Neural progenitor cell (in vitro differentiated cells): ENCODE data around the gene NEIL1. TPM values are rescaled to one million over a fixed set of nuclear protein-coding genes. Genes with fewer than 3 reads are reported as not detected.
"Not testable (repeated sequence)": the region's sequence is repeated elsewhere in the genome, so short reads cannot be mapped to it uniquely, and the experiment has no call there.

Source experiments
- DNase-seq: peaks from one replicate; pipeline ENCODE4 v3.0.0-alpha.2; 2016; ENCODE audit warnings: low spot score
- H2AFZ ChIP-seq: fragments of 200-600 bp; sonication (generic); replicated peaks from 2 replicates; pipeline ENCODE4 v1.6.1; 2016; ENCODE audit warnings: antibody characterized with exemption
- H3F3A ChIP-seq: fragments of 200-600 bp; sonication (generic); 2 replicates; pipeline ENCODE4 v1.6.1; 2016; ENCODE audit warnings: antibody characterized with exemption, low read depth
- H3K27ac ChIP-seq: fragments of 200-600 bp; sonication (generic); 2 replicates; pipeline ENCODE4 v1.5.1; 2016; ENCODE audit warnings: mild to moderate bottlenecking
- H3K27me3 ChIP-seq: fragments of 200-600 bp; sonication (generic); 2 replicates; pipeline ENCODE4 v1.6.1; 2016; ENCODE audit warnings: mild to moderate bottlenecking, moderate library complexity
- H3K36me3 ChIP-seq: fragments of 200-600 bp; sonication (generic); 2 replicates; pipeline ENCODE4 v1.5.1; 2016
- H3K4me1 ChIP-seq: fragments of 200-600 bp; sonication (generic); 2 replicates; pipeline ENCODE4 v1.6.1; 2016; ENCODE audit warnings: mixed run types
- H3K4me2 ChIP-seq: fragments of 200-600 bp; sonication (generic); 2 replicates; pipeline ENCODE4 v1.6.1; 2016
- H3K4me3 ChIP-seq: fragments of 200-600 bp; sonication (generic); 2 replicates; pipeline ENCODE4 v1.5.1; 2016
- H3K79me2 ChIP-seq: fragments of 200-600 bp; sonication (generic); 2 replicates; pipeline ENCODE4 v1.6.1; 2016; ENCODE audit warnings: low read depth
- H3K9ac ChIP-seq: fragments of 200-600 bp; sonication (generic); 2 replicates; pipeline ENCODE4 v1.6.1; 2016
- H3K9me3 ChIP-seq: fragments of 200-600 bp; sonication (generic); 2 replicates; pipeline ENCODE4 v1.5.1; 2016; ENCODE audit warnings: low read depth
- H4K20me1 ChIP-seq: fragments of 200-600 bp; sonication (generic); 2 replicates; pipeline ENCODE4 v1.6.1; 2016; ENCODE audit warnings: low read depth
- H3K27ac Mint-ChIP-seq: 3 replicates; pipeline ENCODE4 v1.8.0; 2021; ENCODE audit warnings: mixed read lengths
- H3K27me3 Mint-ChIP-seq: 2 replicates; pipeline ENCODE4 v1.8.0; 2022; ENCODE audit warnings: low read depth, mild to moderate bottlenecking, inconsistent platforms, moderate library complexity, mixed read lengths; ENCODE audit not compliant: insufficient read depth
- H3K36me3 Mint-ChIP-seq: 3 replicates; pipeline ENCODE4 v1.8.0; 2021; ENCODE audit warnings: mixed read lengths
- H3K4me1 Mint-ChIP-seq: 3 replicates; pipeline ENCODE4 v1.8.0; 2021; ENCODE audit warnings: mixed read lengths
- H3K4me3 Mint-ChIP-seq: 3 replicates; pipeline ENCODE4 v1.8.0; 2021; ENCODE audit warnings: mild to moderate bottlenecking, moderate library complexity, mixed read lengths
- H3K9me3 Mint-ChIP-seq: 3 replicates; pipeline ENCODE4 v1.8.0; 2020; ENCODE audit warnings: mixed read lengths
- CTCF ChIP-seq: fragments of 200-600 bp; sonication (generic); IDR thresholded peaks from 2 replicates; pipeline ENCODE4 v1.5.1; 2017; ENCODE audit warnings: antibody characterized with exemption, mild to moderate bottlenecking
- EZH2 ChIP-seq: fragments of 200-600 bp; sonication (generic); IDR thresholded peaks from 2 replicates; pipeline ENCODE4 v1.6.1; 2017; ENCODE audit warnings: antibody characterized with exemption, mild to moderate bottlenecking, moderate library complexity
- EZH2phosphoT487 ChIP-seq: fragments of 200-600 bp; sonication (generic); IDR thresholded peaks from 2 replicates; pipeline ENCODE4 v1.6.1; 2017; ENCODE audit warnings: antibody characterized with exemption
- total RNA-seq: library from RNA; depleted of rRNA; stranded (reverse); fragments of >200 nt; gene quantifications from 2 replicates; pipeline ENCODE4 v1.2.3, GENCODE V29; 2015; ENCODE audit warnings: low replicate concordance

NEIL1 gene
- total RNA-seq, 1 donor from 2014 or later = 11.2 TPM

GRCh38 chr15:75328493-75329314 lies 18.1 kb upstream of the NEIL1 start:
- H3K9ac ChIP-seq = no peak overlapping the region
- Mint-ChIP-seq H3K4me3 (no peak overlapping the region), H3K4me1 (no peaks in the 10 kb centered on the region), H3K9me3 (no peaks in the 10 kb centered on the region), H3K36me3 (no peaks in the 10 kb centered on the region), H3K27ac (no peak overlapping the region), H3K27me3 (peaks cover 6% of the 10 kb centered on the region)
- no peaks in the 10 kb centered on the region for H4K20me1 ChIP-seq
- no peak for DNase-seq
- H3K4me2 ChIP-seq = no peak overlapping the region
- H3K79me2 ChIP-seq = no peaks in the 10 kb centered on the region
- no peak overlapping the region for H2AFZ ChIP-seq
- no peak overlapping the region for H3K27ac ChIP-seq
- no peaks in the 10 kb centered on the region for H3K36me3 ChIP-seq
- H3K4me3 ChIP-seq = no peak overlapping the region
- no peaks in the 10 kb centered on the region for H3F3A ChIP-seq
- no peaks in the 10 kb centered on the region for H3K9me3 ChIP-seq
- H3K27me3 ChIP-seq = no peaks in the 10 kb centered on the region
- no peaks in the 10 kb centered on the region for H3K4me1 ChIP-seq
- TF ChIP-seq EZH2phosphoT487 (no peak), CTCF (no peak), EZH2 (no peak)

DNA sequence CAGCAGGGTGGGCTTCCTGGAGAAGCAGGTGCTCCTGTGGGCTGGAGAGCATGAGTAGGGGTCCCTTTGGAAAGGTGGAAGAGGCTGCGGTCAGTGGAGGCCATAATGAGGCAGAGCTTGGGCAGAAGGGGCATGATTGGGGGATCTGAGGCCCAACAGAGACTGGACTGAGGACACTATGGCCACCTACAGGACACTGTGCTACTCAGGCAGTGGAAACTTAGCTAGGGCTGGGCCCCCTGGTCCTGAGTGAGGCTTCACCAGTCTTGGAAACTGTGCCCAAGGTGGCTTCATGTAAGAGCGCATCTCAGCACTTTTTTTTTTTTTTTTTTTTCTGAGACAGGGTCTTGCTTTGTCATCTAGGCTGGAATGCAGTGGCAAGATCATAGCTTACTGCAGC lies 17.3 kb upstream of the NEIL1 start:
- Histone ChIP-seq H3K4me3 (no peak overlapping the region), H4K20me1 (no peaks in the 10 kb centered on the region), H3K9me3 (no peaks in the 10 kb centered on the region), H3K9ac (no peak overlapping the region), H2AFZ (no peak overlapping the region), H3K27ac (no peak overlapping the region), H3K27me3 (no peaks in the 10 kb centered on the region), H3K79me2 (no peaks in the 10 kb centered on the region), H3K4me1 (no peaks in the 10 kb centered on the region), H3K36me3 (no peaks in the 10 kb centered on the region), H3F3A (no peaks in the 10 kb centered on the region), H3K4me2 (no peak overlapping the region)
- Mint-ChIP-seq H3K4me1 (no peaks in the 10 kb centered on the region), H3K27ac (no peak overlapping the region), H3K36me3 (no peaks in the 10 kb centered on the region), H3K4me3 (no peak overlapping the region), H3K9me3 (no peaks in the 10 kb centered on the region), H3K27me3 (peaks cover 8% of the 10 kb centered on the region)
- no peak for TF ChIP-seq EZH2
- TF ChIP-seq CTCF = no peak
- TF ChIP-seq EZH2phosphoT487 = no peak
- DNase-seq = no peak

- H3K9ac ChIP-seq, H3K36me3 ChIP-seq, H3K9me3 ChIP-seq, H3K9me3 Mint-ChIP-seq, H3K4me1 ChIP-seq, H3K4me3 Mint-ChIP-seq, H3K27me3 ChIP-seq, H2AFZ ChIP-seq, H3K36me3 Mint-ChIP-seq, H3K27ac ChIP-seq, H3K4me2 ChIP-seq, H4K20me1 ChIP-seq, DNase-seq, H3F3A ChIP-seq, H3K4me3 ChIP-seq, H3K27ac Mint-ChIP-seq: not testable (repeated sequence)
- H3K79me2 ChIP-seq = peaks cover 11% of the 10 kb centered on the region
- Mint-ChIP-seq H3K27me3 (peaks cover 17% of the 10 kb centered on the region), H3K4me1 (peaks cover 17% of the 10 kb centered on the region)
These were observed 14.7 kb upstream of the NEIL1 start for GRCh38 chr15:75332093-75332492.

DNA sequence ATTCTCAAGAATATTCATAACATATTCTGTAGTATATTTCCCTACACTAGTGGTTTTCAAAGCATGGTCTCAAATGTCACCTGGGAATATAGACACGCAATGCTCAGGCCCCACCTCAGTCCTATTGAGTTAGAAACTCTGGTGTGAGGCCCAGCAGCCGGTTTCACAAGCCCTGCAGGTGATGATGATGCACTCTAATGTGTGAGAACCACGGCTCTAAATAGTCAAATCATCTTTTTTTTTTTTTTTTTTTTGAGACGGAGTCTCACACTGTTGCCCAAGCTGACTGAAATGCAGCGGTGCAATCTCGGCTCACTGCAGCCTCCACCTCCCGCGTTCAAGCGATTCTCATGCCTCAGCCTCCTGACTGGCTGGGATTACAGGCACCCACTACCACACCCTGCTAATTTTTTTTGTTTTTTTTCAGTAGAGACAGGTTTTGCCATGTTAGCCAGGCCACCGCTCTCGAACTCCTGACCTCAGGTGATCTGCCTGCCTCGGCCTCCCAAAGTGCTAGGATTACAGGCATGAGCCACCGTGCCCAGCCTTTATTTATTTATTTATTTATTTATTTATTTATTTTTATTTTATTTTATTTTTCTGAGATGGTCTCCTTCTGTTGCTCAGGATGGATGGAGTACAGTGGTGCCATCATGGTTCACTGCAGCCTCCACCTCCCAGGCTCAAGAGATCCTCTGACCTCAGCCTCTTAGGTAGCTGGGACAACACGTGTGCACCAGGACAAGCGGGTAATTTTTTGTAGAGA lies 13.0 kb upstream of the NEIL1 start:
- not testable (repeated sequence) for H2AFZ ChIP-seq, H3K9ac ChIP-seq, H3K27me3 ChIP-seq, H3K36me3 ChIP-seq, H3K9me3 Mint-ChIP-seq, H3K36me3 Mint-ChIP-seq, H3K27ac Mint-ChIP-seq, H3K4me1 ChIP-seq, H3F3A ChIP-seq, DNase-seq, H4K20me1 ChIP-seq, H3K9me3 ChIP-seq, H3K27ac ChIP-seq, H3K4me2 ChIP-seq, H3K4me3 ChIP-seq
- peaks cover 17% of the 10 kb centered on the region for H3K4me1 Mint-ChIP-seq
- peak overlapping the region; percentile 21 for H3K4me3 Mint-ChIP-seq
- H3K27me3 Mint-ChIP-seq = peaks cover 14% of the 10 kb centered on the region
- peaks cover 14% of the 10 kb centered on the region for H3K79me2 ChIP-seq
